C1 segment of cervical spinal cord (tissue), 14 donors: ENCODE results near the gene SPATA3.
"Not testable (repeated sequence)": the region's sequence is repeated elsewhere in the genome, so short reads cannot be mapped to it uniquely, and the experiment has no call there.

ENCODE experiments used
- DNase-seq, 14 donors: peaks; one replicate each; lab custom pipeline; 2025; lab: John Stamatoyannopoulos, UW

Gene SPATA3

DNA sequence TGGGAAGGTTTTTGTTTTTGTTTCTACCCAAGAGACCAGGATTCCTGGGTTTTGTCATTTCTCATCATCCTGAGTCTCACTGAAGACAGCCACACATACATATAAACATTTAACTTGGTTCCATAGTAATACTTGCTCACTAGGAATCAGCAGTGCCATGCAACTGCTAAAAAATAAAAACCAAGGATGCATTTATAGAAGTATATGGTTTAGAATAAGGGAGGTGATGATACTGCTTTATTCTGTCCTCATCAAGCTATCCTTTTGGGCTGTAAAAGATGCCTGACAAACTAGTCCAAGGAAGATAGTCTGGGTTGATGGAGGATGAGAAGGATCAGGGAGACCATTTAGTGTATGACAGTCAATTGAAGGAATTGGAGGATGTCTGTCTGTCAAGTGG lies 740 bp downstream of the SPATA3 start:
- no peak for DNase-seq

DNA sequence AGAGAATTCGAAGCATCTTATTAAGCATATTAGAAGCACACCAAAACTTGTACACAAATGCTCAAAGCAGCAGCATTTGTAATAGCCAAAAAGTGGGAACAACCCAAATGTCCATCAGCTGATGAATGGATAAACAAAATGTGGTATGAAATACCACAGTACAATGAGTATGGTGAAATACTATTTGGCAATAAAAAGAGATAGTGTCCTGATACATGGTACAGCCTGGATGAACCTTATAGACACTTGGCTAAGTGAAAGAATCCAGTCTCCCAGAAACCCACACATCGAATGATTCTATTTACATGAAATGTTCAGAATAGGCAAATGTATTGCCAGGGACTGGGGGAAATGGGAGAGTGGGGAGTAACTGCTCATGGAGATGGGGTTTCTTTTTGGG lies 3.0 kb downstream of the SPATA3 start:
- no peak for DNase-seq

DNA sequence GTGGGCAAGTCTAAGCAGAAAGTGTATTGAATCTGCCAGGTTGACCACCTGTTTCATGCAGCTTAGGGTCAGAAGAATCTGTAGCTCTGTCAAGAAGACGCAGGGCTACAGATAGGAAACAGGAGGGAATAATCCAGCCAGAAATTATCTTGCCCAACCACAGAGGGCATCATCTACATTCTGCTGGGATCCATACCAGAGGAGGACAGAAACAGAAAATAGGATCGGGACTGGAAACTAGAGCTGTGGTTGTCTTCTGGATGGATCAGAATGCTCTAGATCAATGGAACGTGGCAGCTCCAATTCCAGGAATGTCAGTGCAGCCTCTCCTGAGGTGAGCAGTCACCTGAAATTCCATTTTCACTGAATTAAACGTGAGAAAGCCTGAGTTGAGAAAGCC lies 3.6 kb downstream of the SPATA3 start:
- no peak for DNase-seq

DNA sequence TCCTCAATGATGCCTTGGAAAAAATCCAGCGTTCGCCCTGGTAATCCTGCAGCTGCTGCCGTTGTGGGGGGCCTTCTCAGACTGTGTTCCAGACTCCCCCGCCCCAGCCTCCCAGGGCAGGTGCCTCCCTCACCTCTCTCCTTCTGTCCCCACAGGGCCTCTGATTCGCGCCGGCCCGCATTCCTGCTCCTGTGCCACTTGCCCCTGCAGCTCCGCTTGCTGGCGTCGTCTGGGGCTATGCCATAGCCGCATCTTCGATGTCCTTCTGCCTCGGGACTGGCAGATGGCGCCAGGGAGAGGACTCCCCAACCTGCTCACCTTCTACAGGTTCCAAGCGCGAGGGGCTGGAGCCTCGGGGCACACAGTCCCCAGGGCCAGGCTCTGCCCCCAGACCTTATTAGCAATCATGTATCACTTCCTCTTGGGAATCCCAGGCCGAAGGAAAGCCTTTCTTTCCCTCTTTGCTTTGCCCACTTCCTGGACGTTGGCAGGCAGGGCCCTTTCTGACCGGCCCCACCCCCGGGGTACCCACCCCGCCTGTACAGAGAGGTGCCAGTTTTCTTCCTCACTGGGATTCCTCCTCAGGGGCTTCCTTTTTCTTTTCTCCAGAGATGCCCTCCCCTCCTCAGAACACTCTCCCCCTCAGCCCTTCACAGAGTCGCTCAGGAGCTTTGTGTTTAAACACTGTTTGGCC lies 4.4 kb downstream of the SPATA3 start:
- no peak for DNase-seq

DNA sequence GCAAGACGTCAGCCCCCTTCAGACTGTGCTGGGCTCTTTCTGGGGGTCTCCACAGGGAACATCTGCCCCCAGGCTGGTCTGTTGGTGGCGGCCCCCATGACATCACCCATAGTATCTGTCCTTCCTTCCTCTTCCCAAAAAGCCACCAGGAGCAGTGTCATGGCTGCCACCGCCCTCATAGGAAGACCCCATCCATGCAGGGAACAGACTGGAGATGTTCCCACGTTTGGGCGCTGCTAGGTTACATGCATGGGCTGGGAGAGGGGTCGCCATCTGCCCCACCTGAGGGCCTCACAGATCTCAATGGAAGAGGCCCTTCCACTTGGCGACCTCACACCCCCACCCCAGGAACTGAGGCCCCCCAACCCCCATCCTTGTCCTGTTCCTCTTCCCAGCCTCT lies 5.1 kb downstream of the SPATA3 start:
- no peak for DNase-seq

DNA sequence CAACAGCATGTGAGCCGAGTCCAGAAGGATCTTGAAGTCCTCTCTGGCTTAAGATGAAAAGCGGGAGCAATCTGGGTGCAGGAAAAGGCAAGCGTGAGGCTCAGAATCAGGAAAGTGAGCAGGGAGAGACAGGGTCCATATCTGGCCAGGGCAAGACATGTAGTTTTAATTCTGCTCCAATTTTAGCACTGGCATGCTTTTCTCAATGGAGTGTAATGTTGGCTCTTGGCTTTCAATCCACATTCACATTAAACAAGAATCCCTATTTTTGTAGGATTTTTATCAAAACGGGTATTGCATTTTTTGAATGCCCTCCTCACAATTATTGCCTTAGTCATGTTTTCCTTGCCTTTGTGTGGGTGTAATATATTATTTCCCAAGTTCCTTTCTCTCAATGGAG lies 6.0 kb downstream of the SPATA3 start:
- no peak for DNase-seq

DNA sequence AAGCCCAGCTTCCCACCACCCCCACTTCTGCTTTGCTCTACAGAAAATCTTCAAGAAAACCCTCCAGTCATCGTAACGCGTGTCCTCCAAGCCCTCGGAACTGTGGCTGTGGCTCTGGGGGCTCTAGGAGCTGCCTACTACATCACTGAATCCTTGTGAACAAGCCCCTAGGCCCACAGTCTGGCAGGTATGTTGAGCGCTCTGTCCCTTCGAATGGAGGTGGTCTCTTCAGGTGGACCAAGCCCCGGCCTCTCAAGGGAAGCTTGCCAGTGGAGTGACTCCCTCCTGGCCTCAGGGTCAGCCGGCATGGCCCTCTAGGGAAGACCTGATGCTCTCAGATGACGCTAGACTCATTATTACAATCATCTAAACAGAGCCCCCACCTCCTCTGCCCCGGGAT lies 6.7 kb downstream of the SPATA3 start:
- no peak for DNase-seq

DNA sequence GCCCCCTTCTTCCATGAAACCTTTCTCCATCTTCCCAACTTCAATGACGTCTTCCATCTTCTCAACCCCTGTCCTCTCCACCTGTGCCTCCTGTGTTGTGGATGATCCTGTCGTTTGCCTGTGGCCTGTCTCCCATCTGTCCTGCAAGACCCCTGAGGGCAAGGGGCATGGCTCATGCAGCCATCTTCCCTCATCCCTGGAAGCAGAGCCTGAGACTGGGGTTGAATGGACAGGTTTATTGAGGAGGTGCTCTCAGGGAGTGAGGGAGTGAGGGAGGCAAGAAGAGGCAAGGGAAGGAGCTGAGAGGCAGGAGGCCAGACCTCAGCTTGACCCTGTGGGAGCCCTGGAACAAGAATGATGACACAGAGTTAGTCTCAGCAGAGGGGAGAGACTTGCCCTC lies 7.3 kb downstream of the SPATA3 start:
- no peak for DNase-seq

DNA sequence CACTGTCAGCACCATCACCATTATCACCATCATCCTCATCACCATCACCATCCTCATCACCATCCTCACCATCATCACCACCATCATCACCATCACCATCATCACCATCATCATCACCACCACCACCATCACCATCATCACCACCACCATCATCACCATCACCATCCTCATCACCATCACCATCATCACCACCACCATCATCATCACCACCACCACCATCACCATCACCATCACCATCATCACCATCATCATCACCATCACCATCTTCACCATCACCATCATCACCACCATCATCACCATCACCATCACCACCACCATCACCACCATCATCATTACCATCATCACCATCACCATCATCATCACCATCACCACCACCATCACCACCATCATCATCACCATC lies 9.0 kb downstream of the SPATA3 start:
- not testable (repeated sequence) for DNase-seq

DNA sequence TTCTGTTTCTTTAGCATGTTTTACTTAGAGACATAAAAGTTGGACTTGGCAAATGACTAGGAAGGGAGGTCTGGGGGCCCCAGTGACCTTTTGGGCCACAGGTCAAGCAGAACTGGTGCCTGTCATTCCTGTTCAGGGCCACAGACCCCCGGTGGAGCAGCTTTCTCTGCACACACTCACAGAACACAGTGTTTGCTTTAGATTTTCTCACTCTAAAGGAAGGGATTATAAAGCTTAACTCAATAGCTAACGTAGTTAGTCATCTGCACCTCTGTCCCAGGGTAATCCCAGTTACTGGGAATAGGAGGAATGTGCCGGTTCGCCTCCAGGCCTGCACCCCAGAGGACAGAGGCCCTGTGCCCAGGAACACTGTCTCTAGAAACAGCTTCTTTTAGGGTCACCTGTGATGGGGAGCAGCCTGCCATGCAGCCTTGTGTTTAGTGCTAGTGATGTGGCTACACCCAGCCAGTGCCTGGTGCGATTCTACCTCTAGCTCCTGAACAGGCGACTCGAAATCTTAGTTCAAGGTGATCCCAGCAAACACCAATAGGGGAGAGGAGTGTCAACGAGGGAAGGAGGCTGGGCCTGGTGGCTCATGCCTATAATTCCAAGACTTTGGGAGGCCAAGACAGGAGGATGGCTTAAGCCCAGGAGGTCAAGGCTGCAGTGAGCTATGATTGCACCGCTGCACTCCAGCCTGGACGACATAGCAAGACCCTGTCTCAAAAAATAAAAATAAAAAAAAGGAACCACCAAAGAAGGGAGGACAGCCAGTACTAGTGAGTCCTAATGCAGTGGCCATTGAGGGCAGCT lies 11.6 kb downstream of the SPATA3 start:
- DNase-seq: no peak

DNA sequence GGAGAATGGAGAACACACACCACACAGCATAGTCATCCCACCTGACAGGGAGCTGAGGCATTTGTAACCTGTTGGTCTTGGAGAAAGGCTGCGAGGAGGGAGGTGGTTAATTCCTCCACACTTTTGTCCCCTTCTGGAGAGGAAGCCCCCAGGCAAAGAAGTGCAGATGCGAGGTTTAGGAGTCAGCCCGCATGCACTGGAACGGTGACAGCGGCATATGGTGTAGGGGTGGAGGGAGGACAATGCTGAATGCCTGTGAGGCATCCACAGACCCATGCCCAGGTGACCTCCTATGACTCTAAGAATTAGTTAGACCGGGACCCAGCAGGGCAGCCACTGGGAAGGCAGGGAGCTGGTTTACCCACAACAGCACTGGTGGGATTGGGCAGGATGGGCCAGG lies 12.2 kb downstream of the SPATA3 start:
- no peak for DNase-seq

DNA sequence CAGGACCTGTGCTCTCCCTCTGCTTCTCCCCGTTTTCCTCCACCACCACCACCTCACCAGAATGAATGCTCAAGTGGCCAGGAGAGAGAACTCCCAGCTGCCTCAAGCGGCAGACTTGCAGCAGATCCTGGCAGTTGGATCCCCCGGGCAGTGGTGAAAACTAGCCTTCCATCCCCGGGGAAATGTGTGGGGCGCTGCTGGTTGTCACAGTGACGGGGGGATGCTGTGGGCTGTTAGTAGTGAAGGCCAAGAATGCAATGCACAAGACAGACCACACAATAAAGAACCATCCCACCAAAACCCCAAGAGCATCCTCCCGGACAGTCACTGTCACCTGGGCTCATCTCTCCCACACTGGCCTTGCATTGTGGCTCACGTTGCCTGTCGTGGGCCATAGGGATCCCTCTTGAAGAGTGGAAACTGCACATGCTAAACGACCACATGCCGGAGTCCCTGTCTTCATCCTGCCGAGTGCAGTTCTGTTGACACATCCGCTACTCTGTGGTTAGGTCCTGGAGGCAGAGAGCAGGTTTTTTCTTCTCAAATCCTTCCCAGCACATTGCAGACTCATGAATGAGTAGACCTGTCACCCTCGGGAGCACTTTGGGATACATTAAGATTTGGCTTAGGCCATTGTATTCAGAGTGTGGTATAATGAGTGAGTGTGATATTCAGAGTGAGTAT lies 13.5 kb downstream of the SPATA3 start:
- no peak for DNase-seq

DNA sequence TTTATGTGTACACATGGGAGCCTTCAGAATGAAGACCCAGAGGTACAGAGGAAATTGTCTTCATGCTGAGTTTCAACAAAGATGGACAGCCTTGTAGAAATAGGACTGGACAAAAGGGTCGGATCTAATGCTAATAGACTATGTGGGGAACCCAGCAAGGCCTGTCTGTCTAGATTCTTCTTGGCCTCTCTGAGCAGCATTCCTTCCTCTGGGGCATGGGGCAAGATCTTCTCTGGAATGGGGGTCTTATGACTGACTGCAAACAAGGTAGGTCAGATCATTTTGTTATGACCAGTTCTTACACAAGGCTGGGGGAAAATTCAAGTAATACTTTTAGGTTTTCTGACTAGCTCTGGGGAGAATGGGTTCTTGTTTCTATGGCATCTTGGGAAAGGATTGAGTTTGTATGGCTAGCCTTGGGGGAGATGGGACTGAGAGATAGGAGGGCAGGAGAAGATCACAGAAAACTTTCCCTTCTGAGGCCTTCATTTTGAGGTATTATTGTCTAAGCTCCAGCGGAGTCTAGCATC lies 14.3 kb downstream of the SPATA3 start:
- DNase-seq: no peak

DNA sequence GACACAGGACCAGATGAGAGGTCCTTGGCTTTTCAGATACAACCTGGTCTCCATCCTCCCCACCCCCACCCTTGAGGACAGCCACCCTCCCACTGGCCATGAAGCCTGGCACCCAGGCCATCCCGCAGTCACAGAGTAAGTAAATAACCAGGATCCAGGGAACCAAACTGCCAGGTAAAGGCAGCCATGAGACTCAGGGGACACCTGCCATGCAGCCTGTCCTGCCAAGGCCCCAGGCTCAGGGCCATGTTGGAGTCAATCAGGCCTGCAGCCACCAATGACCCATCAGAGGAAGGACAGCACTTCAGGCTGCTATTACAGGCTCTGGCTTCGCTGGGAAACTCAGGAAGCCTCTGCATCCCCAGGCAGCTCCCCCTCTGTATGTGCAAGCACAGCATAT lies 15.6 kb downstream of the SPATA3 start:
- no peak for DNase-seq

DNA sequence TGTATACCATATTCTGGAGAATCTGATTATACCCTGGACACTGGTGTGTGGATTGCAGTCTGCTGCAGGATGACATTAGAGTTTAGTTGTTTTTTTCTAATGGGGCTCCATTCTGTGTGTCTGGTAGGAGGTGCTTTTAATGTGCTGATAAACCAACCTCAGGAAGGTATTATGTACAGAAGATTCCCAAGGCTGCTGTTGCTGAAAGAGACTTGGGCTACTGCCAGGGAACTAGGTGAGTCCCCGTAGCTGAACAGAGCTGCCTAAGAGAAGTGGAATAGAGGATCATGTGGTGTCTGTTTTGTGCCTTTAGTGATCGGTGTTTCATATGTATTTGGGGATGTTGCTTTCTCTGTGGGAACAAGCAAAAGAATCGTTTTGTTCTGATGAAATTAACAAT lies 16.5 kb downstream of the SPATA3 start:
- no peak for DNase-seq

DNA sequence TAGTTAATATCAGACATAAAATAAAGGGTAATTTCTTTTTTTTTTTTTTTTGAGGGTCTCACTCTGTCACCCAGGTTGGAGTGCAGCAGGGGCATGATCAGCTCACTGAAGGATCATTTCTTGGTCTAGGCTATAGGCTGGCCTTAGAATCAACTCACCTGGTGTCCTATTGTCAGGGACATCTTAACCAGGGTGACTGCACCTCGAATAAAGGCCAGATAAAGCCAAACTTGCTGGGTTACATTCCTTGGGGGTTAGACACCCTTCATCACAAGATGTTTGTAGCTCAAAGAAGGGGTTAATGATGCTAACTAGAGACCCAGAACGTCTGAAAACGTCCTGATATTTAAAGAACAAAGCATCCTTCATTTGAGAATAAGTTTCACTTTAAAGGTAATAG lies 17.9 kb downstream of the SPATA3 start:
- no peak for DNase-seq

DNA sequence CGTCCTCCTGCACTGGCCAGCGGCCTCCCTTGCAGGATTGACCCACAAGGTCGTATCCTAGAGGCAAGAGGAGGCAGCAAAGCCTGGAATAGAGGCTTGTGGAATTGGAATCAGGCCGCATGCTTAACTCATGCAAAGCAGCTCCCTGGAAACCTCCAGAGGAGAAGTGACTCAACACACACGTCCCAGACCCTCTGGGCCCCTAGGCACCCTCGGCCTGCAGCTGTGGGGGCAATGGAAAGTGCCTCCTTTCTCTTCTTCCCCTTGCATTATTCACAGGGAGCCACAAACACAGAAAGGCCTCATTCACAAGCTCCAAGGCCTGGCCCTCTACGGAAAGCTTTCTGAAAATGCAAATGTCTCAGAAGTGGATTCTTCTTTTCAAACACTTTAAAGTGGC lies 19.6 kb downstream of the SPATA3 start:
- peak in 10 of 14 donors; percentile 10 to 78 (median 49) for DNase-seq

DNA sequence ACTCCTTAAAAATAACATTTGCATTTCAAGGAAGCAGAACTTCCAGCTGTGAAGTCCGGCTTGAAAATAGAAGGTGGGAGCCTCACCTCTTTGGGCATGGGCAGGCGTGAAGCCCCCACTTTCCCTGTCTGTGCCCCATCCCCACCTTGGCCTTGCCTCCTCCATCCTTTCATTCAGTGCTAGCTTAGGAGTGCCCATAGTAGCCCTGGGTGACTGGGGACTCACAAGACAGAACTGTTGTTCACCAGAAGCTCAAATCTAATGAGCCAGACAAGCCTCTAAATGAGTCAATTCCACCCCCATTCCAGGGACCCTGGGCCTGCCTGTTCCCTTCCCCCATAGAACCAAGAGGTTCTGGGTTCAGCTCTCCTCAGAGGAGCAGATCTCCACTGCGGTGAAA lies 20.0 kb downstream of the SPATA3 start:
- peak in 3 of 14 donors; percentile 47 to 76 (median 52) for DNase-seq

DNA sequence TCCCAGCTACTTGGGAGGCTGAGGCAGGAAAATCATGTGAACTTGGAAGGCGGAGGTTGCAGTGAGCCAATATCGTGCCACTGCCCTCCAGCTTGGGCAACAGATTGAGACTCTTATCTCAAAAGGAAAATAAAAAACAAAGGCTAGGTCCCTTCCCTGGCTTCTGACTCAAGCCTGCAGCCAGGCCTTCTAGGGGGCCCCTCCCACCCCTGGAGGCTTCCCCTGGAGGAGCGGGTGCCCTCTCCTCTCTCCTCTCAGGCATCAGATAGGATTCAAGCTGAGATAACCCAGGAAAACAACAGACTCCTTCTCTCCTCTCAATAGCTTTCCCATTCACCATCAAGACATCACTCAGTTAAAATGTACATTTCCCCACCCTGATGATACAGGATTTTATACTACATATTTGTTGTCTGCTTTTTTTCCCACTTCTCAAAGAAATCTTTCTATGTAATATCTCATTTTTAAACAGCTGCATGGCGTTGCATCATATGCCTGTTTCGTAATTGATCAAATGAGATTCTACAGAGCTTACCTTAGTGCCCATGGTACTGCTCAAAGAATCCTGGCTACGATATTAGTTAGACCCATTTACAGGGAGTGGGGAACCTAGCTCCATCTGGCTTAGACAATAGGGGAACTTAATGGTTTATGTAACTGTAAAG lies 20.8 kb downstream of the SPATA3 start:
- DNase-seq: no peak

DNA sequence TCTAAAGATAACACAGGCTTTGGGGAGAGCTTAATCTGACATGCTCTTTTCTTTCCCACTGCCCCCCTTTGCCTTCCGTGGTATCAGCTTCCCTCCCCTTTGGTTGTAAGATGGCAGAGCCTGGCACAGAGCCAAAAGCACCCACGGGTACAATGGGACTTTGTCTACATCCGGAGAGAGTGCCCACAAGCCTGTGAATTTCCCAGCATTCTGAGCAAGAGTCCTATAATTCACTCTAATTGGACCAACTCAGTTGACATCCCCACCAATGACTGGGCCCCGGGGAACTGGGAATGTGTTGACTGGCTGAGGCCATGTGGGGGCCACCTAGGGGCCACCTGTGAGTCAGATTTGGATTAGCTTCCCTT lies 21.3 kb downstream of the SPATA3 start:
- peak in 10 of 14 donors; percentile 25 to 87 (median 48) for DNase-seq

DNA sequence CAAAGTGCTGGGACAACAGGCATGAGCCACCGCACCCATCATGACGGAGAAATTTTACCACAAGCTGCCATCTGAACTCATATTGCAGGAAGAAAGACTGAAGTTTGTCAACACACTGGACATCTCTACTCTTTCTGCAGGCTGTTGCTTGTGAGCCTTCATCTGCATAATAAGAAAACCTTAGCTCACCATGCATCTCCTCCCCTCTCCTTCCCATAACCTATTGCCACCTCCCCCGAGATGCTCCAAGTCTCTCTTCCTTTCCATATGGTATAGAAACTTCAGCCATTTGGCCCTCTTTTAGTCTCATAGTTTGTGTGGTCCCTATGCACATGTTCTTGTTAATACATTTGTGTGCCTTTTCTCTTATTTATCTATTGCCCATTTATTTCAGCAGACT lies 22.3 kb downstream of the SPATA3 start:
- no peak for DNase-seq

DNA sequence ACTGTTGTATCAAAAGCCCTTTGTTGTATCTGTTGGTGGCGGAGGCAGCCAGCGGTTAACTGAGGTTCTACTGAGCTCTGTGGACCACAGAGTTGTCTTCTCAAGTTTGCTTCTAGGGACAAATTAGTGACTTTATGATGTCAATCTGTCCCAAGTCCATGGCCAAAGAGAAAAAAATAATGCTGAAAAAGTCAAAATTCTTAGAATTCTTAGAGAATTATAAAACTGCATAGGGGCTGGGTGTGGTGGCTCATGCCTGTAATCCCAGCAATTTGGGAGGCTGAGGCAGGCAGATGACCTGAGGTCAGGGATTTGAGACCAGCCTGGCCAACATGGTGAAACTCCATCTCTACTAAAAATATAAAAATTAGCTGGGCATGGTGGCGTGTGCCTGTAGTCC lies 29.1 kb downstream of the SPATA3 start:
- not testable (repeated sequence) for DNase-seq
